ENCODE results near the gene HORMAD1. TPM values are rescaled to one million over a fixed set of nuclear protein-coding genes. Genes with fewer than 3 reads are reported as not detected.

Gene HORMAD1
- total RNA-seq, 1 donor from 2014 or later: 0.37 TPM

Other genes starting within 250 kb of the HORMAD1 start
- 31.3 TPM for gene TARS2, start 233.5 kb downstream of the HORMAD1 start, total RNA-seq
- 14.0 TPM for gene ECM1, start 212.8 kb downstream of the HORMAD1 start, total RNA-seq
- not detected for gene FALEC, start 205.1 kb downstream of the HORMAD1 start, total RNA-seq
- 77.7 TPM for gene ADAMTSL4, start 171.5 kb downstream of the HORMAD1 start, total RNA-seq
- gene MCL1, start 141.3 kb downstream of the HORMAD1 start, total RNA-seq: 93.5 TPM
- gene ENSA, start 91.3 kb downstream of the HORMAD1 start, total RNA-seq: 126 TPM
- 15.1 TPM for gene GOLPH3L, start 23.7 kb downstream of the HORMAD1 start, total RNA-seq
- 30.7 TPM for gene CTSS, start 44.9 kb upstream of the HORMAD1 start, total RNA-seq
- 6.4 TPM for gene CTSK, start 87.4 kb upstream of the HORMAD1 start, total RNA-seq
- 27.9 TPM for gene ARNT, start 155.7 kb upstream of the HORMAD1 start, total RNA-seq
- gene CTXND2, start 166.2 kb upstream of the HORMAD1 start, total RNA-seq: not detected
- 19.2 TPM for gene SETDB1, start 205.5 kb upstream of the HORMAD1 start, total RNA-seq